A673 (cell line): ENCODE results near the gene NEURL1. TPM values are rescaled to one million over a fixed set of nuclear protein-coding genes. Genes with fewer than 3 reads are reported as not detected.

ENCODE experiments used
- BruUV-seq: library from RNA; stranded (reverse); fragments of 400-500 nt; replicated peaks from 2 replicates; lab custom pipeline; 2021; lab: Mats Ljungman, UMichigan
- CTCF ChIA-PET: fragments of 300-600 bp; sonication (Branson Sonifier 250); formaldehyde crosslinking; loops from one replicate; lab custom pipeline; 2022; ENCODE audit warnings: antibody characterized with exemption; lab: Charles Lee
- POLR2A ChIA-PET: fragments of 300-600 bp; sonication (Branson Sonifier 250); formaldehyde crosslinking; loops from one replicate; lab custom pipeline; 2022; ENCODE audit warnings: antibody characterized with exemption; ENCODE audit not compliant: low non-redundant PET; lab: Charles Lee
- DNase-seq: peaks from one replicate; pipeline ENCODE4 v3.0.0-alpha.2; 2015; ENCODE audit warnings: low spot score
- H3K27ac ChIP-seq: fragments of 200-600 bp; sonication (generic); 2 replicates; pipeline ENCODE4 v1.5.1; 2016; ENCODE audit warnings: mixed run types, low read depth, mild to moderate bottlenecking, mixed read lengths, antibody characterized with exemption, low read length; ENCODE audit not compliant: poor library complexity, severe bottlenecking
- H3K27me3 ChIP-seq: fragments of 200-600 bp; sonication (generic); replicated peaks from 2 replicates; pipeline ENCODE4 v1.6.1; 2017; ENCODE audit warnings: mixed run types, low read depth, mild to moderate bottlenecking, mixed read lengths, antibody characterized with exemption, low read length; ENCODE audit not compliant: insufficient read depth, poor library complexity
- H3K36me3 ChIP-seq: fragments of 200-600 bp; sonication (generic); 2 replicates; pipeline ENCODE4 v1.6.1; 2016; ENCODE audit warnings: mixed run types, mild to moderate bottlenecking, mixed read lengths, antibody characterized with exemption, low read length; ENCODE audit not compliant: insufficient read depth, poor library complexity, severe bottlenecking
- H3K4me1 ChIP-seq: fragments of 200-600 bp; sonication (generic); 2 replicates; pipeline ENCODE4 v1.6.1; 2017; ENCODE audit warnings: mixed run types, mild to moderate bottlenecking, mixed read lengths, antibody characterized with exemption, low read length; ENCODE audit not compliant: insufficient read depth, poor library complexity, severe bottlenecking
- H3K4me3 ChIP-seq: fragments of 200-600 bp; sonication (generic); 2 replicates; pipeline ENCODE4 v1.5.1; 2016; ENCODE audit warnings: low read depth, mixed run types, mild to moderate bottlenecking, mixed read lengths, low read length; ENCODE audit not compliant: poor library complexity, severe bottlenecking
- H3K9me3 ChIP-seq: fragments of 200-600 bp; sonication (generic); 2 replicates; pipeline ENCODE4 v1.6.1; 2016; ENCODE audit warnings: mixed run types, low read depth, mild to moderate bottlenecking, mixed read lengths, antibody characterized with exemption, low read length; ENCODE audit not compliant: poor library complexity, severe bottlenecking
- CTCF ChIP-seq: fragments of 300-800, 200-600 bp; sonication (generic); conservative IDR thresholded peaks from 2 replicates; pipeline ENCODE4 v1.5.1; 2017; ENCODE audit warnings: low read depth, mild to moderate bottlenecking, antibody characterized with exemption, low read length, moderate library complexity, mixed read lengths
- EZH2 ChIP-seq: fragments of 200-600 bp; sonication (generic); IDR thresholded peaks from 2 replicates; pipeline ENCODE4 v1.6.1; 2017; ENCODE audit warnings: borderline replicate concordance, low read depth, mild to moderate bottlenecking, mixed read lengths, antibody characterized with exemption, low read length; ENCODE audit not compliant: poor library complexity, severe bottlenecking
- intact Hi-C: fragments of 100-400 bp; cut with micrococcal nuclease; formaldehyde crosslinking; loops from one replicate; pipeline ENCODE4 v1.10.0; 2022; ENCODE audit not compliant: unreplicated experiment
- total RNA-seq: library from RNA; stranded (reverse); gene quantifications from 2 replicates; pipeline ENCODE4 v1.2.3, GENCODE V29; 2021

The NEURL1 gene
- total RNA-seq, 1 experiment from 2014 or later, result 0.52 TPM

DNA sequence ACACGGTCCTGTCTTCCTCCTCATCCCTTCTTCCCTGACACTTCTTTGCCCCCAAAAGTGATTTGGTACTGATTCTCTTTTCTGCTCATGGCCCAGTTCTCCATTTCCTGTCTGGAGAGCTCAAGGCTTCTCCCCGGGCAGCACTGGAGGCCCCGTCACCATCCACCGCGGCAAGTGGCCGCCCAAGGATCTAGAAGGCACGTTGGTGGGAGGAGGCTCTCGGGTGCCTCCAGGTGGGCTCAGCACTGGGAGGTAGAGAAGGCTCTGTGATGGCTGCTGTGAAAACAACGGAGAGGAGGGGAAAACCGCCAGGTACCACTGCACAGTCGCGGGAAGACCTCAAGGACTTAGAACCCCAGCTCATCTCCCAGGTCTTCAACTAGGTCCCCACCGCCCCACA lies 134.4 kb downstream of the NEURL1 start:
- H3K36me3 ChIP-seq, result no peaks in the 10 kb centered on the region
- no peaks in the 10 kb centered on the region for H3K9me3 ChIP-seq
- intact Hi-C loops, result no loop called here
- POLR2A ChIA-PET, result no interaction called here
- no peak overlapping the region for H3K4me3 ChIP-seq
- no peaks in the 10 kb centered on the region for H3K27me3 ChIP-seq
- no peak for TF ChIP-seq CTCF
- H3K4me1 ChIP-seq, result no peaks in the 10 kb centered on the region
- BruUV-seq, result no TSS peak
- DNase-seq, result no peak
- CTCF ChIA-PET, result no interaction called here
- H3K27ac ChIP-seq, result no peak overlapping the region

DNA sequence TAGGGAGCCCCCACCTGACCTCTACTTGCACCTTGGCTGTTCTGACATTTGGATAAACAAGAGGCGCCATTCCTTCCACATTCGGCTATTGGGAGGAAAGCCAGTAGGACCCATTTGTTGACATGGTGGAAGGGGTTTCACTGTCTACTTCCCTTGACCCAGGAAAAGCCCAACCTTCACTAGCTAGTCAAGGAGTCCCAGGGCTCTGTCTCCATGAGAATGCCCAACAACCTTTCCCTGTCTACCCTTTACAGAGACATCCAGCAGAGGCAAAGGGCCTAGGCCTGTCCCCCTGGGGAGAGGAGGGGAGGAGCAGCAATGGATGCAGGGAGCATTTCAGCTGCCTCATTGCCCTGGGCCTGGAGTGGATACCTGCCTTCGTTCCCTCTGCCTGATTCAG lies 136.1 kb downstream of the NEURL1 start:
- H3K4me1 ChIP-seq, result no peaks in the 10 kb centered on the region
- intact Hi-C loops, result no loop called here
- H3K9me3 ChIP-seq, result no peaks in the 10 kb centered on the region
- no peak for DNase-seq
- no peak overlapping the region for H3K27ac ChIP-seq
- TF ChIP-seq CTCF, result no peak
- no peak for TF ChIP-seq EZH2
- no peak overlapping the region for H3K4me3 ChIP-seq
- CTCF ChIA-PET, result no interaction called here
- H3K27me3 ChIP-seq, result no peaks in the 10 kb centered on the region
- POLR2A ChIA-PET, result no interaction called here
- no TSS peak for BruUV-seq
- no peaks in the 10 kb centered on the region for H3K36me3 ChIP-seq

GRCh38 chr10:103630156-103630555 lies 136.7 kb downstream of the NEURL1 start:
- Histone ChIP-seq H3K27ac (no peak overlapping the region), H3K4me1 (no peaks in the 10 kb centered on the region), H3K4me3 (no peak overlapping the region), H3K36me3 (no peaks in the 10 kb centered on the region), H3K9me3 (no peaks in the 10 kb centered on the region), H3K27me3 (no peaks in the 10 kb centered on the region)
- no peak for DNase-seq
- ChIA-PET CTCF (no interaction called here), POLR2A (no interaction called here)
- no TSS peak for BruUV-seq
- TF ChIP-seq EZH2 (no peak), CTCF (no peak)
- intact Hi-C loops, result no loop called here
